H9 (cell line): ENCODE measurements around the gene NRG3. TPM values are rescaled to one million over a fixed set of nuclear protein-coding genes. Genes with fewer than 3 reads are reported as not detected.

Source experiments
- DNase-seq: peaks from one replicate; pipeline ENCODE4 v3.0.0-alpha.2; 2017
- H2AFZ ChIP-seq: one replicate; pipeline ENCODE4 v1.6.1; 2013; ENCODE audit warnings: mild to moderate bottlenecking, low read length, control low read depth, moderate library complexity
- H2AK5ac ChIP-seq: 2 replicates; pipeline ENCODE4 v1.6.1; 2013; ENCODE audit warnings: low read length, control low read depth, mixed read lengths; ENCODE audit not compliant: insufficient read length
- H2BK120ac ChIP-seq: one replicate; pipeline ENCODE4 v1.6.1; 2013; ENCODE audit warnings: low read depth, mild to moderate bottlenecking, low read length, control low read depth, inconsistent platforms; ENCODE audit not compliant: poor library complexity, severe bottlenecking
- H2BK12ac ChIP-seq: 2 replicates; pipeline ENCODE4 v1.6.1; 2013; ENCODE audit warnings: low read length, control low read depth, mixed read lengths, low read depth; ENCODE audit not compliant: insufficient read length
- H2BK15ac ChIP-seq: 2 replicates; pipeline ENCODE4 v1.6.1; 2013; ENCODE audit warnings: low read depth, low read length, control low read depth
- H2BK20ac ChIP-seq: one replicate; pipeline ENCODE4 v1.6.1; 2013; ENCODE audit warnings: low read depth, mild to moderate bottlenecking, low read length, control low read depth, inconsistent platforms; ENCODE audit not compliant: poor library complexity, severe bottlenecking
- H2BK5ac ChIP-seq: 2 replicates; pipeline ENCODE4 v1.6.1; 2013; ENCODE audit warnings: low read length, control low read depth, mixed read lengths; ENCODE audit not compliant: insufficient read length
- H3K14ac ChIP-seq: 2 replicates; pipeline ENCODE4 v1.6.1; 2013; ENCODE audit warnings: low read length, control low read depth; ENCODE audit not compliant: insufficient read depth
- H3K18ac ChIP-seq: 2 replicates; pipeline ENCODE4 v1.6.1; 2013; ENCODE audit warnings: low read depth, mild to moderate bottlenecking, mixed read lengths, low read length, control low read depth; ENCODE audit not compliant: insufficient read length
- H3K23ac ChIP-seq: 2 replicates; pipeline ENCODE4 v1.6.1; 2013; ENCODE audit warnings: low read length, control low read depth, mixed read lengths, low read depth; ENCODE audit not compliant: insufficient read length
- H3K23me2 ChIP-seq: 2 replicates; pipeline ENCODE4 v1.6.1; 2013; ENCODE audit warnings: low read depth, mild to moderate bottlenecking, mixed read lengths, low read length, control low read depth; ENCODE audit not compliant: insufficient read length, poor library complexity, severe bottlenecking
- H3K27ac ChIP-seq: 2 replicates; pipeline ENCODE4 v1.5.1; 2013; ENCODE audit warnings: low read length, control low read depth, mixed read lengths, low read depth; ENCODE audit not compliant: insufficient read length
- H3K27me3 ChIP-seq: 2 replicates; pipeline ENCODE4 v1.6.1; 2013; ENCODE audit warnings: low read length, control low read depth, inconsistent platforms; ENCODE audit not compliant: insufficient read depth
- H3K4ac ChIP-seq: 2 replicates; pipeline ENCODE4 v1.6.1; 2013; ENCODE audit warnings: low read depth, mild to moderate bottlenecking, control low read depth, inconsistent platforms, low read length, moderate library complexity
- H3K4me1 ChIP-seq: 2 replicates; pipeline ENCODE4 v1.6.1; 2013; ENCODE audit warnings: low read length, control low read depth, inconsistent platforms; ENCODE audit not compliant: insufficient read depth
- H3K4me2 ChIP-seq: 2 replicates; pipeline ENCODE4 v1.6.1; 2013; ENCODE audit warnings: low read length, control low read depth, mixed read lengths; ENCODE audit not compliant: insufficient read length, insufficient read depth
- H3K56ac ChIP-seq: 2 replicates; pipeline ENCODE4 v1.6.1; 2013; ENCODE audit warnings: low read depth, mild to moderate bottlenecking, mixed read lengths, low read length, control low read depth; ENCODE audit not compliant: insufficient read length
- H3K79me1 ChIP-seq: 2 replicates; pipeline ENCODE4 v1.6.1; 2013; ENCODE audit warnings: low read depth, mild to moderate bottlenecking, moderate library complexity, low read length, control low read depth, inconsistent platforms; ENCODE audit not compliant: insufficient read depth, poor library complexity, severe bottlenecking
- H3K79me2 ChIP-seq: 2 replicates; pipeline ENCODE4 v1.6.1; 2013; ENCODE audit warnings: low read length, control low read depth, inconsistent platforms; ENCODE audit not compliant: insufficient read depth
- H3K9ac ChIP-seq: 2 replicates; pipeline ENCODE4 v1.6.1; 2013; ENCODE audit warnings: low read length, control low read depth, mixed read lengths; ENCODE audit not compliant: insufficient read length; ENCODE audit errors: extremely low read depth
- H3K9me3 ChIP-seq: one replicate; pipeline ENCODE4 v1.6.1; 2013; ENCODE audit warnings: low read depth, low read length, inconsistent platforms; ENCODE audit not compliant: control insufficient read depth
- H3T11ph ChIP-seq: one replicate; pipeline ENCODE4 v1.6.1; 2013; ENCODE audit warnings: mild to moderate bottlenecking, low read length, control low read depth, inconsistent platforms
- H4K20me1 ChIP-seq: one replicate; pipeline ENCODE4 v1.6.1; 2013; ENCODE audit not compliant: control insufficient read depth, insufficient read length, insufficient read depth
- H4K5ac ChIP-seq: 2 replicates; pipeline ENCODE4 v1.6.1; 2013; ENCODE audit warnings: low read depth, mild to moderate bottlenecking, mixed read lengths, low read length, control low read depth; ENCODE audit not compliant: insufficient read length
- H4K8ac ChIP-seq: replicated peaks from 2 replicates; pipeline ENCODE4 v1.6.1; 2013; ENCODE audit warnings: low read length, control low read depth, mixed read lengths, low read depth; ENCODE audit not compliant: insufficient read length
- H4K91ac ChIP-seq: 2 replicates; pipeline ENCODE4 v1.6.1; 2013; ENCODE audit warnings: low read depth, mild to moderate bottlenecking, moderate library complexity, mixed read lengths, low read length, control low read depth; ENCODE audit not compliant: insufficient read length
- H3K27ac Mint-ChIP-seq, 3 experiments: 2 replicates in 2 of 3; 3 replicates in 1 of 3; pipeline ENCODE4 v1.8.0; 2020 to 2021; ENCODE audit warnings: mixed read lengths in 3 of 3, mild to moderate bottlenecking in 1 of 3, moderate library complexity in 1 of 3
- H3K27me3 Mint-ChIP-seq: 2 replicates; pipeline ENCODE4 v1.8.0; 2021; ENCODE audit warnings: low read depth, mild to moderate bottlenecking, moderate library complexity, mixed read lengths
- H3K36me3 Mint-ChIP-seq, 3 experiments: 2 replicates in 2 of 3; 3 replicates in 1 of 3; pipeline ENCODE4 v1.8.0; 2020 to 2021; ENCODE audit warnings: low read depth in 3 of 3, mixed read lengths in 3 of 3; ENCODE audit not compliant: insufficient read depth in 1 of 3
- H3K4me1 Mint-ChIP-seq, 2 experiments: 2 replicates each; pipeline ENCODE4 v1.8.0; 2020; ENCODE audit warnings: mixed read lengths in 2 of 2
- H3K4me3 Mint-ChIP-seq, 2 experiments: 2 replicates in 1 of 2; 3 replicates in 1 of 2; pipeline ENCODE4 v1.8.0; 2020 to 2021; ENCODE audit warnings: mild to moderate bottlenecking in 2 of 2, mixed read lengths in 2 of 2, moderate library complexity in 1 of 2
- H3K9me3 Mint-ChIP-seq, 2 experiments: 2 replicates in 1 of 2; 3 replicates in 1 of 2; pipeline ENCODE4 v1.8.0; 2020; ENCODE audit warnings: mild to moderate bottlenecking in 2 of 2, mixed read lengths in 2 of 2, moderate library complexity in 1 of 2
- WGBS: extraction: QIAGEN DNeasy Blood & Tissue Kit; methylation state at CpG from one replicate; pipeline ENCODE4 v1.1.7; 2013; ENCODE audit warnings: missing lambda C conversion rate, low lambda C conversion rate, mixed read lengths; ENCODE audit not compliant: insufficient read length; ENCODE audit errors: extremely low coverage; 5-methylcytosine and 5-hydroxymethylcytosine counted together
- total RNA-seq: library from RNA; stranded (reverse); gene quantifications from 2 replicates; pipeline ENCODE4 v1.2.1, GENCODE V29; 2021
- TF ChIP-seq, protein P1 (sequence below): fragments of 200-600 bp; sonication (generic); conservative IDR thresholded peaks from 3 replicates; pipeline ENCODE4 v1.8.0; 2021; ENCODE audit warnings: antibody characterized with exemption, mild to moderate bottlenecking

The NRG3 gene
- total RNA-seq, 1 experiment from 2014 or later, result 1.6 TPM

DNA sequence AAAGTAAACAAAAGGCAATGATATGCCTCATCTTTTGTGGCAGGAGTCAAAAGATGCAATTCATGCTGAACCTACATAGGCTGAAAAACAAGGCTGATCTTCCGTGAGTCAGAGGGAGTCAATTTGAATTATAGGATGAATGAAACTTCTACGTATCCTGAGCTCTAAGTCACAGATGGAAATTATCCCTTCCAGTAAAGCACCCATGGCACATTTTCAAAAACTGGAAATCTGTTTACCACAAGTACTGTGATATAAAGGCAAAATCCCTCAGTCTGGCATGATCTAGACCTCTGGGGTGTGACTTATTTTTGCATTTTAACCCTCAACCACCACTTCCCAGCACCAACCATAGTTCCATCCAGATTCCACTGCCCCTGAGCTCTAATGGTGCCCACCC is 69.6 kb downstream of the NRG3 start:
- Mint-ChIP-seq H3K4me1 (peaks cover 22 to 23% of the 10 kb centered on the region in 2 experiments), H3K27ac (peak overlapping the region in 1 of 3 experiments; percentile 13; a peak in 2 of 7 replicates), H3K36me3 (no peaks in the 10 kb centered on the region), H3K9me3 (no peaks in the 10 kb centered on the region), H3K4me3 (no peak overlapping the region), H3K27me3 (no peaks in the 10 kb centered on the region)
- Histone ChIP-seq H4K20me1 (no peaks in the 10 kb centered on the region), H3K23ac (no peak overlapping the region), H4K91ac (no peak overlapping the region), H3K14ac (no peak overlapping the region; the same call in 1 of the 2 replicates), H2BK15ac (no peak overlapping the region), H2BK120ac (no peak overlapping the region), H3K27ac (no peak overlapping the region), H2BK5ac (no peak overlapping the region), H3K23me2 (no peaks in the 10 kb centered on the region), H2BK12ac (no peak overlapping the region), H3K79me2 (no peaks in the 10 kb centered on the region), H3K4me2 (no peak overlapping the region), H3T11ph (no peak overlapping the region), H2AK5ac (no peak overlapping the region), H2AFZ (no peak overlapping the region), H4K5ac (no peak overlapping the region), H2BK20ac (no peak overlapping the region), H4K8ac (no peak overlapping the region), H3K56ac (no peak overlapping the region), H3K4me1 (peaks cover 5% of the 10 kb centered on the region; the same call in 1 of the 2 replicates), H3K18ac (no peak overlapping the region), H3K4ac (no peak overlapping the region), H3K79me1 (no peaks in the 10 kb centered on the region), H3K27me3 (no peaks in the 10 kb centered on the region), H3K9me3 (no peaks in the 10 kb centered on the region), H3K9ac (no peak overlapping the region)
- DNase-seq, result no peak
- TF ChIP-seq, protein P1, sequence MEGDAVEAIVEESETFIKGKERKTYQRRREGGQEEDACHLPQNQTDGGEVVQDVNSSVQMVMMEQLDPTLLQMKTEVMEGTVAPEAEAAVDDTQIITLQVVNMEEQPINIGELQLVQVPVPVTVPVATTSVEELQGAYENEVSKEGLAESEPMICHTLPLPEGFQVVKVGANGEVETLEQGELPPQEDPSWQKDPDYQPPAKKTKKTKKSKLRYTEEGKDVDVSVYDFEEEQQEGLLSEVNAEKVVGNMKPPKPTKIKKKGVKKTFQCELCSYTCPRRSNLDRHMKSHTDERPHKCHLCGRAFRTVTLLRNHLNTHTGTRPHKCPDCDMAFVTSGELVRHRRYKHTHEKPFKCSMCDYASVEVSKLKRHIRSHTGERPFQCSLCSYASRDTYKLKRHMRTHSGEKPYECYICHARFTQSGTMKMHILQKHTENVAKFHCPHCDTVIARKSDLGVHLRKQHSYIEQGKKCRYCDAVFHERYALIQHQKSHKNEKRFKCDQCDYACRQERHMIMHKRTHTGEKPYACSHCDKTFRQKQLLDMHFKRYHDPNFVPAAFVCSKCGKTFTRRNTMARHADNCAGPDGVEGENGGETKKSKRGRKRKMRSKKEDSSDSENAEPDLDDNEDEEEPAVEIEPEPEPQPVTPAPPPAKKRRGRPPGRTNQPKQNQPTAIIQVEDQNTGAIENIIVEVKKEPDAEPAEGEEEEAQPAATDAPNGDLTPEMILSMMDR, result no peak
- WGBS, result no CpG with 5 or more reads among the region's 2 CpGs
